GM23338 (cell line): ENCODE data around the gene ESYT2. TPM values are rescaled to one million over a fixed set of nuclear protein-coding genes. Genes with fewer than 3 reads are reported as not detected.

Experiments
- ATAC-seq: fragments of 200-7000 bp; cut with Tn5 transposase; 3 replicates; pipeline ENCODE4 v1.9.1; 2020
- DNase-seq: peaks from one replicate; pipeline ENCODE4 v3.0.0-alpha.2; 2015; ENCODE audit warnings: low spot score
- H2AFZ ChIP-seq: fragments of 200-600 bp; sonication (generic); 2 replicates; pipeline ENCODE4 v1.8.0; 2016; ENCODE audit warnings: antibody characterized with exemption, mild to moderate bottlenecking, moderate library complexity
- H3F3A ChIP-seq: fragments of 200-600 bp; sonication (generic); replicated peaks from 2 replicates; pipeline ENCODE4 v1.8.0; 2017; ENCODE audit warnings: antibody characterized with exemption, mixed run types, low read depth
- H3K27ac ChIP-seq: fragments of 200-600 bp; sonication (generic); 2 replicates; pipeline ENCODE4 v1.6.1; 2016; ENCODE audit warnings: low read depth
- H3K27me3 ChIP-seq: fragments of 200-600 bp; sonication (generic); 2 replicates; pipeline ENCODE4 v1.8.0; 2016; ENCODE audit warnings: mild to moderate bottlenecking, mixed run types, moderate library complexity; ENCODE audit not compliant: insufficient read depth
- H3K36me3 ChIP-seq: fragments of 200-600 bp; sonication (generic); 2 replicates; pipeline ENCODE4 v1.8.0; 2016; ENCODE audit warnings: mild to moderate bottlenecking; ENCODE audit not compliant: insufficient read depth
- H3K4me1 ChIP-seq: fragments of 200-600 bp; sonication (generic); 2 replicates; pipeline ENCODE4 v1.8.0; 2016; ENCODE audit warnings: mild to moderate bottlenecking, moderate library complexity; ENCODE audit not compliant: insufficient read depth
- H3K4me2 ChIP-seq: fragments of 200-600 bp; sonication (generic); 2 replicates; pipeline ENCODE4 v1.7.1; 2017; ENCODE audit warnings: mixed run types
- H3K4me3 ChIP-seq: fragments of 200-600 bp; sonication (generic); 2 replicates; pipeline ENCODE4 v1.6.1; 2016; ENCODE audit warnings: mixed run types
- H3K79me2 ChIP-seq: fragments of 200-600 bp; sonication (generic); replicated peaks from 2 replicates; pipeline ENCODE4 v1.8.0; 2017; ENCODE audit warnings: mild to moderate bottlenecking; ENCODE audit not compliant: insufficient read depth
- H3K9me2 ChIP-seq: fragments of 200-600 bp; sonication (generic); 2 replicates; pipeline ENCODE4 v1.8.0; 2017; ENCODE audit not compliant: insufficient read depth
- H4K20me1 ChIP-seq: fragments of 200-600 bp; sonication (generic); replicated peaks from 2 replicates; pipeline ENCODE4 v1.8.0; 2017; ENCODE audit warnings: mild to moderate bottlenecking; ENCODE audit not compliant: insufficient read depth
- H3K27ac Mint-ChIP-seq: 2 replicates; pipeline ENCODE4 v1.8.0; 2020; ENCODE audit warnings: inconsistent platforms, mild to moderate bottlenecking, moderate library complexity, mixed read lengths
- H3K27me3 Mint-ChIP-seq: 3 replicates; pipeline ENCODE4 v1.8.0; 2022; ENCODE audit warnings: low read depth, mild to moderate bottlenecking, moderate library complexity, mixed read lengths, inconsistent platforms; ENCODE audit not compliant: insufficient read depth, poor library complexity
- H3K36me3 Mint-ChIP-seq: 3 replicates; pipeline ENCODE4 v1.8.0; 2021; ENCODE audit warnings: low read depth, mild to moderate bottlenecking, inconsistent platforms, moderate library complexity, mixed read lengths
- H3K4me1 Mint-ChIP-seq: 3 replicates; pipeline ENCODE4 v1.8.0; 2020; ENCODE audit warnings: mild to moderate bottlenecking, inconsistent platforms, mixed read lengths
- H3K4me3 Mint-ChIP-seq: 3 replicates; pipeline ENCODE4 v1.8.0; 2021; ENCODE audit warnings: moderate library complexity, mild to moderate bottlenecking, inconsistent platforms, mixed read lengths
- H3K9me3 Mint-ChIP-seq: 3 replicates; pipeline ENCODE4 v1.8.0; 2020; ENCODE audit warnings: moderate library complexity, mild to moderate bottlenecking, inconsistent platforms, mixed read lengths
- CREB1 ChIP-seq: fragments of 250-450 bp; sonication (Bioruptor Pico); IDR thresholded peaks from 2 replicates; pipeline ENCODE4 v1.5.0; 2020; ENCODE audit warnings: low read depth, mild to moderate bottlenecking, moderate library complexity
- EZH2 ChIP-seq: fragments of 200-600 bp; sonication (generic); IDR thresholded peaks from one replicate; pipeline ENCODE4 v1.8.0; 2017; ENCODE audit warnings: antibody characterized with exemption, mild to moderate bottlenecking, low read depth; ENCODE audit not compliant: unreplicated experiment
- EZH2phosphoT487 ChIP-seq: fragments of 200-600 bp; sonication (generic); IDR thresholded peaks from one replicate; pipeline ENCODE4 v1.8.1; 2018; ENCODE audit warnings: antibody characterized with exemption; ENCODE audit not compliant: unreplicated experiment
- JUNB ChIP-seq: IDR thresholded peaks from one replicate; pipeline ENCODE4 v1.6.1; 2016; ENCODE audit warnings: antibody characterized with exemption; ENCODE audit not compliant: unreplicated experiment
- NANOG ChIP-seq: IDR thresholded peaks from 2 replicates; pipeline ENCODE4 v1.6.1; 2016; ENCODE audit warnings: antibody characterized with exemption, borderline replicate concordance
- POLR2AphosphoS5 ChIP-seq: IDR thresholded peaks from 2 replicates; pipeline ENCODE4 v1.6.1; 2016; ENCODE audit warnings: antibody characterized with exemption, low read depth
- REST ChIP-seq: IDR thresholded peaks from one replicate; pipeline ENCODE4 v1.6.1; 2018; ENCODE audit warnings: antibody characterized with exemption; ENCODE audit not compliant: unreplicated experiment
- STAT1 ChIP-seq: IDR thresholded peaks from one replicate; pipeline ENCODE4 v1.6.1; 2016; ENCODE audit warnings: antibody characterized with exemption; ENCODE audit not compliant: unreplicated experiment
- ZNF114 ChIP-seq: fragments of 250-450 bp; sonication (Bioruptor Pico); IDR thresholded peaks from 2 replicates; pipeline ENCODE4 v1.5.0; 2020; ENCODE audit warnings: mild to moderate bottlenecking, moderate library complexity
- ZNF331 ChIP-seq: fragments of 250-450 bp; sonication (Bioruptor Pico); IDR thresholded peaks from 2 replicates; pipeline ENCODE4 v1.5.0; 2020; ENCODE audit warnings: low read depth, mild to moderate bottlenecking, moderate library complexity
- polyA plus RNA-seq: library from polyadenylated mRNA; unstranded; fragments of >200 nt; fragmentation: Nextera tagmentation; extraction: Ambion mirVana; gene quantifications from 2 replicates; pipeline ENCODE4 v1.2.1, GENCODE V29; 2016
- total RNA-seq: library from RNA; depleted of rRNA; stranded (reverse); fragments of >200 nt; shearing (Covaris generic); gene quantifications from 2 replicates; pipeline ENCODE4 v1.2.3, GENCODE V29; 2014
- TF ChIP-seq, protein P1 (sequence below): fragments of 250-450 bp; sonication (Bioruptor Pico); IDR thresholded peaks from 2 replicates; pipeline ENCODE4 v1.5.0; 2020; ENCODE audit warnings: mild to moderate bottlenecking, moderate library complexity
- TF ChIP-seq, protein P2 (sequence below), 2 experiments: fragments of 200-600 bp in 1 of 2; sonication (generic) in 1 of 2; conservative IDR thresholded peaks; 2 replicates each; pipeline versions ENCODE4 v1.5.1 to v1.6.1; 2016 to 2017; ENCODE audit warnings: antibody characterized with exemption in 2 of 2, low read depth in 2 of 2, mild to moderate bottlenecking in 2 of 2, moderate library complexity in 1 of 2
- TF ChIP-seq, protein P3 (sequence below): IDR thresholded peaks from 2 replicates; pipeline ENCODE4 v1.6.1; 2016; ENCODE audit warnings: antibody characterized with exemption

ESYT2 gene
- total and polyA plus RNA-seq, 2 experiments from 2014 or later = 9.6 to 52.7 TPM

- peak; percentile 64 for DNase-seq
- Mint-ChIP-seq H3K9me3 (no peaks in the 10 kb centered on the region), H3K4me1 (peaks cover 64% of the 10 kb centered on the region), H3K4me3 (peak overlapping the region; percentile 20), H3K27me3 (peaks cover 5% of the 10 kb centered on the region), H3K27ac (peak overlapping the region; percentile 88), H3K36me3 (peaks cover 5% of the 10 kb centered on the region; the same call in 1 of the 3 replicates)
- H3F3A ChIP-seq = no peaks in the 10 kb centered on the region
- peak; percentile 70 for ATAC-seq
- no peak for TF ChIP-seq EZH2phosphoT487
- TF ChIP-seq, protein P1, sequence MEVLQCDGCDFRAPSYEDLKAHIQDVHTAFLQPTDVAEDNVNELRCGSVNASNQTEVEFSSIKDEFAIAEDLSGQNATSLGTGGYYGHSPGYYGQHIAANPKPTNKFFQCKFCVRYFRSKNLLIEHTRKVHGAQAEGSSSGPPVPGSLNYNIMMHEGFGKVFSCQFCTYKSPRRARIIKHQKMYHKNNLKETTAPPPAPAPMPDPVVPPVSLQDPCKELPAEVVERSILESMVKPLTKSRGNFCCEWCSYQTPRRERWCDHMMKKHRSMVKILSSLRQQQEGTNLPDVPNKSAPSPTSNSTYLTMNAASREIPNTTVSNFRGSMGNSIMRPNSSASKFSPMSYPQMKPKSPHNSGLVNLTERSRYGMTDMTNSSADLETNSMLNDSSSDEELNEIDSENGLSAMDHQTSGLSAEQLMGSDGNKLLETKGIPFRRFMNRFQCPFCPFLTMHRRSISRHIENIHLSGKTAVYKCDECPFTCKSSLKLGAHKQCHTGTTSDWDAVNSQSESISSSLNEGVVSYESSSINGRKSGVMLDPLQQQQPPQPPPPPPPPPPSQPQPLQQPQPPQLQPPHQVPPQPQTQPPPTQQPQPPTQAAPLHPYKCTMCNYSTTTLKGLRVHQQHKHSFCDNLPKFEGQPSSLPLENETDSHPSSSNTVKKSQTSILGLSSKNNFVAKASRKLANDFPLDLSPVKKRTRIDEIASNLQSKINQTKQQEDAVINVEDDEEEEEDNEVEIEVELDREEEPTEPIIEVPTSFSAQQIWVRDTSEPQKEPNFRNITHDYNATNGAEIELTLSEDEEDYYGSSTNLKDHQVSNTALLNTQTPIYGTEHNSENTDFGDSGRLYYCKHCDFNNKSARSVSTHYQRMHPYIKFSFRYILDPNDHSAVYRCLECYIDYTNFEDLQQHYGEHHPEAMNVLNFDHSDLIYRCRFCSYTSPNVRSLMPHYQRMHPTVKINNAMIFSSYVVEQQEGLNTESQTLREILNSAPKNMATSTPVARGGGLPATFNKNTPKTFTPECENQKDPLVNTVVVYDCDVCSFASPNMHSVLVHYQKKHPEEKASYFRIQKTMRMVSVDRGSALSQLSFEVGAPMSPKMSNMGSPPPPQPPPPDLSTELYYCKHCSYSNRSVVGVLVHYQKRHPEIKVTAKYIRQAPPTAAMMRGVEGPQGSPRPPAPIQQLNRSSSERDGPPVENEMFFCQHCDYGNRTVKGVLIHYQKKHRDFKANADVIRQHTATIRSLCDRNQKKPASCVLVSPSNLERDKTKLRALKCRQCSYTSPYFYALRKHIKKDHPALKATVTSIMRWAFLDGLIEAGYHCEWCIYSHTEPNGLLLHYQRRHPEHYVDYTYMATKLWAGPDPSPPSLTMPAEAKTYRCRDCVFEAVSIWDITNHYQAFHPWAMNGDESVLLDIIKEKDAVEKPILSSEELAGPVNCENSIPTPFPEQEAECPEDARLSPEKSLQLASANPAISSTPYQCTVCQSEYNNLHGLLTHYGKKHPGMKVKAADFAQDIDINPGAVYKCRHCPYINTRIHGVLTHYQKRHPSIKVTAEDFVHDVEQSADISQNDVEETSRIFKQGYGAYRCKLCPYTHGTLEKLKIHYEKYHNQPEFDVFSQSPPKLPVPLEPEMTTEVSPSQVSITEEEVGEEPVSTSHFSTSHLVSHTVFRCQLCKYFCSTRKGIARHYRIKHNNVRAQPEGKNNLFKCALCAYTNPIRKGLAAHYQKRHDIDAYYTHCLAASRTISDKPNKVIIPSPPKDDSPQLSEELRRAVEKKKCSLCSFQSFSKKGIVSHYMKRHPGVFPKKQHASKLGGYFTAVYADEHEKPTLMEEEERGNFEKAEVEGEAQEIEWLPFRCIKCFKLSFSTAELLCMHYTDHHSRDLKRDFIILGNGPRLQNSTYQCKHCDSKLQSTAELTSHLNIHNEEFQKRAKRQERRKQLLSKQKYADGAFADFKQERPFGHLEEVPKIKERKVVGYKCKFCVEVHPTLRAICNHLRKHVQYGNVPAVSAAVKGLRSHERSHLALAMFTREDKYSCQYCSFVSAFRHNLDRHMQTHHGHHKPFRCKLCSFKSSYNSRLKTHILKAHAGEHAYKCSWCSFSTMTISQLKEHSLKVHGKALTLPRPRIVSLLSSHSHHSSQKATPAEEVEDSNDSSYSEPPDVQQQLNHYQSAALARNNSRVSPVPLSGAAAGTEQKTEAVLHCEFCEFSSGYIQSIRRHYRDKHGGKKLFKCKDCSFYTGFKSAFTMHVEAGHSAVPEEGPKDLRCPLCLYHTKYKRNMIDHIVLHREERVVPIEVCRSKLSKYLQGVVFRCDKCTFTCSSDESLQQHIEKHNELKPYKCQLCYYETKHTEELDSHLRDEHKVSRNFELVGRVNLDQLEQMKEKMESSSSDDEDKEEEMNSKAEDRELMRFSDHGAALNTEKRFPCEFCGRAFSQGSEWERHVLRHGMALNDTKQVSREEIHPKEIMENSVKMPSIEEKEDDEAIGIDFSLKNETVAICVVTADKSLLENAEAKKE (CRISPR knock-in tag) = no peak
- TF ChIP-seq STAT1 = no peak
- TF ChIP-seq NANOG = no peak
- TF ChIP-seq POLR2AphosphoS5 = no peak
- no peak for TF ChIP-seq EZH2
- TF ChIP-seq ZNF114 = no peak
- no peak for TF ChIP-seq CREB1 (CRISPR knock-in tag)
- TF ChIP-seq JUNB = no peak
- TF ChIP-seq, protein P2, sequence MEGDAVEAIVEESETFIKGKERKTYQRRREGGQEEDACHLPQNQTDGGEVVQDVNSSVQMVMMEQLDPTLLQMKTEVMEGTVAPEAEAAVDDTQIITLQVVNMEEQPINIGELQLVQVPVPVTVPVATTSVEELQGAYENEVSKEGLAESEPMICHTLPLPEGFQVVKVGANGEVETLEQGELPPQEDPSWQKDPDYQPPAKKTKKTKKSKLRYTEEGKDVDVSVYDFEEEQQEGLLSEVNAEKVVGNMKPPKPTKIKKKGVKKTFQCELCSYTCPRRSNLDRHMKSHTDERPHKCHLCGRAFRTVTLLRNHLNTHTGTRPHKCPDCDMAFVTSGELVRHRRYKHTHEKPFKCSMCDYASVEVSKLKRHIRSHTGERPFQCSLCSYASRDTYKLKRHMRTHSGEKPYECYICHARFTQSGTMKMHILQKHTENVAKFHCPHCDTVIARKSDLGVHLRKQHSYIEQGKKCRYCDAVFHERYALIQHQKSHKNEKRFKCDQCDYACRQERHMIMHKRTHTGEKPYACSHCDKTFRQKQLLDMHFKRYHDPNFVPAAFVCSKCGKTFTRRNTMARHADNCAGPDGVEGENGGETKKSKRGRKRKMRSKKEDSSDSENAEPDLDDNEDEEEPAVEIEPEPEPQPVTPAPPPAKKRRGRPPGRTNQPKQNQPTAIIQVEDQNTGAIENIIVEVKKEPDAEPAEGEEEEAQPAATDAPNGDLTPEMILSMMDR (conservative IDR thresholded peaks at IDR 0.05; ENCODE audit: low read depth in 2 of 2) = no peak
- TF ChIP-seq REST = no peak
- TF ChIP-seq, protein P3, sequence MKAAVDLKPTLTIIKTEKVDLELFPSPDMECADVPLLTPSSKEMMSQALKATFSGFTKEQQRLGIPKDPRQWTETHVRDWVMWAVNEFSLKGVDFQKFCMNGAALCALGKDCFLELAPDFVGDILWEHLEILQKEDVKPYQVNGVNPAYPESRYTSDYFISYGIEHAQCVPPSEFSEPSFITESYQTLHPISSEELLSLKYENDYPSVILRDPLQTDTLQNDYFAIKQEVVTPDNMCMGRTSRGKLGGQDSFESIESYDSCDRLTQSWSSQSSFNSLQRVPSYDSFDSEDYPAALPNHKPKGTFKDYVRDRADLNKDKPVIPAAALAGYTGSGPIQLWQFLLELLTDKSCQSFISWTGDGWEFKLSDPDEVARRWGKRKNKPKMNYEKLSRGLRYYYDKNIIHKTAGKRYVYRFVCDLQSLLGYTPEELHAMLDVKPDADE = no peak
- TF ChIP-seq ZNF331 (CRISPR knock-in tag) = no peak
- peaks cover 42% of the 10 kb centered on the region for H3K4me1 ChIP-seq
- peaks cover 89% of the 10 kb centered on the region for H3K79me2 ChIP-seq
- no peaks in the 10 kb centered on the region for H3K9me2 ChIP-seq
- no peaks in the 10 kb centered on the region for H3K36me3 ChIP-seq
- H3K4me2 ChIP-seq = peak overlapping the region; percentile 60
- no peaks in the 10 kb centered on the region; the same call in 1 of the 2 replicates for H4K20me1 ChIP-seq
- peak overlapping the region; percentile 12; the same call in 1 of the 2 replicates for H3K27ac ChIP-seq
- H3K4me3 ChIP-seq = no peak overlapping the region
- no peak overlapping the region for H2AFZ ChIP-seq
- no peaks in the 10 kb centered on the region for H3K27me3 ChIP-seq
Measured at GRCh38 chr7:158818325-158819213, 10.7 kb downstream of the ESYT2 start.
